22Rv1 (cell line): ENCODE results near the gene EHMT1.
A peak's percentile ranks its signal among the peaks of the same experiment; 100 is the strongest.
"Not testable (repeated sequence)": the region's sequence is repeated elsewhere in the genome, so short reads cannot be mapped to it uniquely, and the experiment has no call there.

ENCODE experiments used
- H3K27ac ChIP-seq: fragments of 450-650 bp; 2 replicates; pipeline ENCODE4 v1.5.1; 2017
- CTCF ChIP-seq: fragments of 450-650 bp; IDR thresholded peaks from 2 replicates; pipeline ENCODE4 v1.5.1; 2017; ENCODE audit warnings: mild to moderate bottlenecking
- ZFX ChIP-seq: fragments of 450-650 bp; IDR thresholded peaks from 2 replicates; pipeline ENCODE4 v1.6.1; 2017; ENCODE audit warnings: antibody characterized with exemption, borderline replicate concordance

The EHMT1 gene

GRCh38 chr9:137592767-137593166 lies 26.0 kb upstream of the EHMT1 start:
- TF ChIP-seq ZFX = no peak
- no peak for TF ChIP-seq CTCF
- no peak overlapping the region for H3K27ac ChIP-seq

GRCh38 chr9:137593176-137593575 lies 25.6 kb upstream of the EHMT1 start:
- H3K27ac ChIP-seq = no peak overlapping the region
- TF ChIP-seq ZFX = no peak
- TF ChIP-seq CTCF = no peak

- H3K27ac ChIP-seq = not testable (repeated sequence)
Observed at GRCh38 chr9:137596577-137596976, 22.2 kb upstream of the EHMT1 start.

GRCh38 chr9:137598943-137599342 lies 19.9 kb upstream of the EHMT1 start:
- TF ChIP-seq ZFX (no peak), CTCF (no peak)
- H3K27ac ChIP-seq = no peak overlapping the region

- TF ChIP-seq ZFX = no peak
- no peak for TF ChIP-seq CTCF
- peak overlapping the region; percentile 40 for H3K27ac ChIP-seq
Observed at GRCh38 chr9:137602661-137603060, 16.1 kb upstream of the EHMT1 start.

- H3K27ac ChIP-seq = peak overlapping the region; percentile 40
- TF ChIP-seq CTCF (no peak), ZFX (no peak)
Observed at GRCh38 chr9:137603879-137604278, 14.9 kb upstream of the EHMT1 start.

- H3K27ac ChIP-seq = no peak overlapping the region
- TF ChIP-seq ZFX (no peak), CTCF (no peak)
Observed at GRCh38 chr9:137604345-137605086, 14.3 kb upstream of the EHMT1 start.
